Stimulated activated CD4-positive, alpha-beta T cell treated with anti-CD3 and anti-CD28 coated beads, TNF-alpha, amount 100 ng/mL, for 24 hours (primary cell): ENCODE measurements around the gene FER.

ENCODE experiments used
- DNase-seq, 3 experiments: peaks; one replicate each; pipeline ENCODE4 v3.0.0-alpha.2; 2020; ENCODE audit warnings: low read depth in 3 of 3

Gene FER

GRCh38 chr5:109177227-109177626, 429.5 kb downstream of the FER start:
- no peak for DNase-seq

- no peak for DNase-seq
Measured at GRCh38 chr5:109177782-109178181, 430.1 kb downstream of the FER start.

DNA sequence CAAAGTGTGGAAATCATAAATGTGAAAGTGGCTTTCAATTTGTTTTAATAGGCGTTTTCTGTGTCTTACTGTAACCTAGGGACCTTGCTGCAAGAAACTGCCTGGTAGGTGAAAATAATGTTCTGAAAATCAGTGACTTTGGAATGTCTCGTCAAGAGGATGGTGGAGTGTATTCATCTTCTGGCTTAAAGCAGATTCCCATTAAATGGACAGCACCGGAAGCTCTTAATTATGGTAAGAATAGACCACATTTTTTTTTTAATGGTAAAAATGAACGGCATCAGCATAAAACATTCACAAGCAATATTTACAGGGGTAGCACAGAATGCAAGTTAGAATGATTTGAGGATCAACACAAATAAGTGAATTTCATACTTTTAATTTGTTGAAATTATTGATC, 433.0 kb downstream of the FER start:
- DNase-seq = no peak

DNA sequence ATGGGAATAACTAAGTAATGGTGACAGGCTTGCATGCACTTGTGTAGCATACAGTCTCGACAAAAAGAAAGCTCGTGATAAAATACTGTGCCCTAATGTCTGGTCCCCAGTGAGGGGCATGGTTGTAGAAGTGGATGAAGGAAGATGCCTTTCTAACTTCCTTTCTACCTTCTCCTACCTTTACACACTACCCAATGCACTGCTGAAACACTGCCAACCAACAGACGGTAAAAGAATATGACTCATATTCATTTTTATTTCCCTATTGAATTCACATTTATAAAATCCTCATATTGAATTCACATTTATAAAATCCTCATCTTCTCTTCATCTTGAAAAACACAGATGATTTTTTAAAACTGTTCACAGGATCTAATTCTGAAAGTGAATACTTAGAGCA, 439.1 kb downstream of the FER start:
- no peak for DNase-seq

- no peak for DNase-seq
Measured at GRCh38 chr5:109191153-109191558, 443.5 kb downstream of the FER start.

DNA sequence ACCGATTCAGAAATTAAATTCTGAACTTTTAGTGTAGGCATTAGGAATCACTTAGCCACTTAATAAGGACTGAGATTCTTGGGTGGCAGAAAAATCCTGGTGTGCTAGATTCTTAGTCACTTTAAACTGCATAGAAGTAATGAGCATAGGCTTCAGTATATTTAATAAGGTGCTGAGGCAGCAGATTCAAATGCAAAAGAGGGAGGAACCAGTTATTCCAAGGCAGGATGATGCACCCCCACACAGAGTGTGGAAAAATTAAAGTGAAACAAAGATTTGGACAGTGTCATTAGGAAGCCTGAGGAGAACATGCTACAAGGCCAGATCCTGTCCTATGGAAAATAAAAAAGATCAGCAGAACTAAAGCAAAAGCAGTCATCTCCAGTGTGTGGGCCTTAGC, 444.3 kb downstream of the FER start:
- DNase-seq = no peak

DNA sequence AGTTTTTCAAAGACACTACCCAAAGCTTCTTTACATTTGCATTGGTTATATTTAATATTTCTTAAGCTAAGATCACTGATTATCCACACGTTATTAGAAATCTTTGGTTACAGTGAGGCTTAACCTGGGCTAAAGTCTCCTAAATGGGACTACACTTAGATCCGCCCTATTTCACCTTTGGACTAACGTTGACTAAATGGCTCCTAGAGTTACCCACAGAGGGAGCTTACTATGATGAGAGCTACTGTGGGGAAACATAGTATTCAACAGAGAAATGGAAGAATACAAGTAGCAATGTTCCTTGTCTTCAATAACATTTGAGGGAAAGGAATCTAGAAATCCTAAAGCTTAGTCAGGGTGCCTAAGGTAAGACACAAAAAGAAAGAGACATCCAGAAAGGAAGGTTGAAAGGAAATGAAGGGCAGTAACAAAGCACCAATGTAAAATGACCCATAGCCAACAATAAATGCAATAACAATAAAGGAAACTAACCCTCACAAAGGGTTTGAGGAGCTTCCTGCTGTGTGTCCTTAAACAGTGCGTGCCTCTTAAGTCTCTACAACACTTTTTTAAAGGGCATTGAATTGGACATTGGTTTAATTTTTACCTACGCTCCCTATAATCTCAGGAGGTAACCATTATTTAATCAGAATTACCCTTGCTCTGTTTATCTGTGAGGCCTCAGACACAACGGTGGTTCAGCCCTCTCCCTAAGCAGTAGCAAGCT, 445.0 kb downstream of the FER start:
- DNase-seq = no peak

GRCh38 chr5:109195667-109196066, 448.0 kb downstream of the FER start:
- no peak for DNase-seq

DNA sequence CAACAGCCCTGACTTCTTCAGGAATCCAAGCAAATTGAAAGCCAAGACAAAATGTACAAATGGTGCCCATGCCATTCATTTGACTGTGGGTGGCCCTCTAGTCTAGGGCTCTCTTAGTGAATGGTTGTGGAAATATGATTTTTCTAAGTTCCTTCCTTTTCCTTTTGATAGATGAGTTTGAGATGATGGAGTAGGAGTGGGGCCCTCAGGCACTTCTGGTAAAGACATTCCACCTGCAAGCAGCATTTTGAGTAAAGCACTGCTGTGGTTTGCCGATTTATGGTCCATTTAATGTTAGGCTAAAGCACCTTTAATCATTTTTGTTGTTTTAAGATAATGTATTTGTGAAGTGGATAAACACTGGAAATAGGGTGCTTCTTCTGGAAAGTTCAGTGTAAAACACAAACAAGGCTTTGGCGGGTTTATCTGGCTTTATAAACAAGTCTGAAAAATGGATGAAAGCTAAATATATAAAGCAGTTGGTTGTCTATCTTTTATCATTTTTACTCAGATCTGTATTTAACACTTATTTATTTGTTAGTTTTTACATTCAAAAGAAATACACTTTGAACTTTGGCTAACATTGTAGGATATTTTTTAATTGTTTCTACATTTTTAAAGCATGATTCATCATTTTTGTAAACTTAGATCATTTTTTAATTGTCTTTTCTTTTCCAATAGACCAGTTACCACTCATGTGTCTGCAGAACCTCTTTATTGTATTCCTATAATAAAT, 448.6 kb downstream of the FER start:
- DNase-seq = no peak

GRCh38 chr5:109196823-109197160, 449.1 kb downstream of the FER start:
- DNase-seq = no peak

DNA sequence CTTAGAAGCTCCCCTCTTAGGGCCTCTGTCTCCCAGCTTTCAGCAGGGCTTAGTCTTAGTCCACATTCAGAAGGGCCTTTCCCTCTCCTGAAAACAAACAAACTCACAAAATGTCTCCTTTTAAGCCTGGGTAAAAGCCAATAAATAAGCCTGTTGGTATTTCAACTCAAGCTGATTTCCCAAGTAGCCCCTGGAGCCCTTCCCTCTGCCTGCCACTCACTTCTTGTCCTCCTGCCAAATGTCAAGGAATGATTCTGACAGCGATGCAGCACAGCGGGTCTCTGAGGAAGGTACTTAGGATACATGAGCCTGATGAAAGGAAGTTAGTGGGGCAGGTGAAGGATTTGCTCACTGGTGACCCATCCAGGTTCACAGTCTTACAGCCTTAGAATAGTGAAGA, 451.6 kb downstream of the FER start:
- DNase-seq = no peak

DNA sequence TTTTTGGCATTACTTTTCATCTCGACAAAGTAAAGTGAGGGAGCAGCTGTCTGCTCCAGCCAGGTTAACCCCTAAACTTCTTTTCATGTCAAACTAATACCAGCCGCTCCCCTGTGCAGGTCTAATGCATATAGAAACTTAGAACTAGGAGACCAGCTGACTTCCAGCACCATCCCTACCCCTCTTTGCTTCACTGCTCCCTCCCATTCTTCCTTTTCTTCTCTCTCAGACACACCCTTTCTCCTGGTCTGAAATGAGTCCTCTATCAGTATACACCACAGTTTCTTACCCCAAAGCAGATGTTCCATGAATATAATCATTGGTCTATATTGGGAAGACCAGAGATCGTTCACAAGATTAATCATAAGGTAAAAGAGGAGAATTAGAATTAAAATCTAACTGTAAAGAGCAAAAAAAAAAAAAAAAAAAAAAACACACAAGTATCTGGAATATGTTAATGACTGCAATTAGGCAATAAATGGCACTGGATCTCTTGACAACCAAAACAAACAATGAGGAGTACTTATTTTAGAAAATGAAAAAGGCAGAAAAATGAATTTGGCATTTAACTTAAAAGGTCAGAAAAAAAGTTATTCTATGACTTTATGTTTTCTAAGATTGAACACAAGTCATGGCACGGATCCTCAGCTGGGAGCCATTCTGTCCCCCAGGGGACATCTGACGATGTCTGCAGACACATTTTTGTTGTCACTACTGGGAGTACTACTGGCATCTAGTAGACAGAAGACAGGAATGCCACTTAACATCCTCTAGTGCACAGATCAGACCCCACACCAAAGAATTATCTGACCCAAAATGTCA, 452.3 kb downstream of the FER start:
- DNase-seq = no peak

DNA sequence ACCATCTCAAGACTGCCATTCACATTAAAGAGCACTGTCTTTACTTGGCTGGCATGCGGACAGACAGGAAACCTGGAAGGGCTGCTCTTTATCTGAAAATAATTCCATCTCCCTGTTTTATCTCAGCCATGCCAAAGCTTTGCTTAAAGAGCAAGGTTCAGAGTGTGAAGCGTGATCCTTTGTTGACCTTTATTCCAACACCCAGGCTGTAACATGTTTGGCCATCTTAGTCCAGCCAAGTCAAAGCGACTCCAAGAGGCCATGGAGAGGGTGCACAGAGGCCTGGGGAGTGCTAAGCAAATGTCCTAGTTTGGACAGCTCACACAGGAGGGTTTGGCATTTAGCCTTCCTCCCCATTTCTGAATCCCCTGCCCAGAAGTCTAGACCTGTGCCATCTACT, 467.3 kb downstream of the FER start:
- no peak for DNase-seq

DNA sequence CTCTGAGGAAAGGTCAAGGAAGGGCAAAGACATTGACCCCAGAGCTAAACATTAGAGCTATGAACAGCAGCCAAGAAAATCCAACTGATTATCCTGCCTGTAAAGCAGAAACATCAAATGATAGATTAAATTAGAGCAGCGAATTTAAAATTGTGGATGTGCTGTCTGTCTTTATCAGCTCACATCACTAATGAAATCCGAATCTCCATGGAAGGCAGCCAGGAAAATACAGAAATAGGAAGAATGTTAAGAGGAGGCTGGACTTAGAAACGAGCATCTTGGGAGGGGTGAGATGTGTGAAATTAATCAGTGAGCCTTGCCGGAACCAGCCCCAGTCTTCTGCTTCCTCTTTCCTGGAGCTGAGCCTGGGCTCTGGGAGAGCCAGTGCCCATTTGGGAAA, 471.1 kb downstream of the FER start:
- no peak for DNase-seq

DNA sequence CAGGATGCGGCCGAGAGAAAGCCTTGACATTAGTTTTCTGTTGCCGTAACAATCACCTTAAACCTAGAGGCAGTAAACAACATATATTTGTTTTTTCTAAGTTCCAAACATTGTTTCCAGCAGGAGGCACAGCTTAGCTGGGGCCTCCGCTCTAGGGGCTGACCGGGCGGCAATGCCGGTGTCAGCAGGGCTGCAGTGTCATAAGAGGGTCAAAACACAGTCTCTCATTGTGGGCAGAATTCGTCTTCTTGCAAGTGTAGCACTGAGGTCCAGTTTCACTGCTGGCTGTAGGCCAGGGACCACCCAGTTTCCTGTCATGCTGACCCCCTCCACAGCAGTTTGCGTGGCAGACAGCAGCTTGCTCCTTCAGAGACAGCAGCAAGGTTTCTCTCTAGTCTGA, 475.8 kb downstream of the FER start:
- no peak for DNase-seq

DNA sequence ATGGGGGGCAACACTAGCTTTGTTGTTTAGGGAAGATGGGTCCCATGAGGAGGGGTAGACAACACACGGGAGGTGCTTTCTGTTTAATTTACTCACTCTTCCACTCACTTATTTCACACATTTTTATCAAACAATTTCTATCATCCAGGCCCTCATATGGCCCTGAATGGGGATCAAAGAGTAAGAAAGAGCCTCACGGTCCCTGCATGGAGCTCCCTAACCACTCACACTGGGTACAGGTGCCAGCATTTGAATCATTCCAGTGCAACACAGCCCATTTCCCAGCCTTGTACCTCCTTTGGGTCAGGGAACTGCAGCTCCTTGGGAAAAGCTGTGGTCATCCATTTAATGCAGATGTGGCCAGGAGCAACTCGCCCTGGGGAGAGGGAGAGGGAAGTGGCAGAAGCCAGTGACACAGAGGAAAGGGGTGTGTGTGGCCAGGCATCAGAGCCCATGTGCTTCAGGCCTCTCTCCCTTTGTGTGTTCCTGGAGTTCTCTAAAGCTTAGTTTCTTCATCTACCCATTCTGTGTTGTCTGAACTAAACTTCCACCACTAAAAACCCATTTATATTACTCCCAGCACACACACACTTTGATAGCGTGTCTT, 476.7 kb downstream of the FER start:
- DNase-seq = no peak

- DNase-seq = no peak
Measured at GRCh38 chr5:109225716-109226625, 478.3 kb downstream of the FER start.

DNA sequence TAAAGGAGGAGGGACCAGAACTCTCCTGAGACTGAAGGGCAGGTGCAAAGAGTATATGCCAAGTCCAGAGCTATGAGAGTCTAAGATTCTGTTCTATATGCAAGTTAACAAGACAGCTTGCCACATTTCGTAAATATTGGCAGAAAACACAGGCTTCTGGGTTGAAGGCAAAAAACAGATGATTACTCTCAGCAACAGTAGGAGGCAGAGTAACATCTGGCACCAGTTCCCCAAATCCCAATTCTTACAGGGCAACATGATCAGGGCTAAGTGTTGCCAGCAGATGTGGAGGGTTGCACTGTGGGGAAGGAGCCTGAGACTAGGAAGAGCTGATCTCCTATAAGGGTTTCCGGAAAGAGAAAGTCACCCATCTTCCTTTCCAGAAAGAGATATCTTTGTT, 482.7 kb downstream of the FER start:
- DNase-seq = no peak

DNA sequence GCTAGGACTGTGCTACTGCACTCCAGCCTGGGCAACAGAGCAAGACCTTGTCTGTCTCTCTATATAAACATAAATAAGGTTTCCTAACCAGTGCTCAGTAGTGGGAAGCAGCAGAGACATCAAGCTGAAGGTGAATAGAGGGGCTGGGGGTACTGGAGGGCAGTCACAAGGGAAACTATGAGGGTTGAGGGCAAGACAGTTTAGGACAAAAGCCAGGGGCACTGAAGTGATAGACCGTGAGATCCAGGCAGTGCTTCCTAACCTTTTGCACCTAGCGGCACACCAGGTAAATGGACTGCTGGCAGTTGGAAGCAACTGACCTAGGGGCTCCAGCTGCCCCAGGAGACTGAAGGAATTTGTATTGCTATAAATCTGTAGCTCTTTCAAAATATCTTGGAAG, 483.6 kb downstream of the FER start:
- DNase-seq = no peak

GRCh38 chr5:109234381-109234780, 486.7 kb downstream of the FER start:
- DNase-seq = no peak

DNA sequence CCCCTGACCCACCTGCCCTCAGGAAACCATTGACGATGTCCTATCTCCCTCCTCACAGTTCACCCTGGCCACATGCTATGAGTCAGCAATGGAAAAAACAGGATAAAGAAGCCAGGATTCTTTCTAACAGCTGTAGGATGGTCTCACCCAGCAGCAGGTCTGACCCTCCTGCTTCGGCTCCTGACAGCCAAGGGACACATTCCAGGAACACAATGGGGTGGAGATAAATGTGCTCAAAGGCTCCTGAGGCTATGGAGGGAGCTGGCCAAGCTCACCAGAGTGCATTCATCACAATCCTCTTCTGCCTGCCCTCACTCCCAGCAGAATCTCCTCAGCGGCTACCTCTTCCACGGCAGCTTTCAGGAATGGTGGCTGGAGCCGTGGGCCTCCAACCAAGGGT, 491.8 kb downstream of the FER start:
- no peak for DNase-seq
